Hippocampal formation (tissue), 2 donors: ENCODE data around the gene ABCF2.
A peak's percentile ranks its signal among the peaks of the same experiment; 100 is the strongest.

Experiments
- DNase-seq, 2 donors: peaks; one replicate each; lab custom pipeline; 2025; lab: John Stamatoyannopoulos, UW

The ABCF2 gene

DNA sequence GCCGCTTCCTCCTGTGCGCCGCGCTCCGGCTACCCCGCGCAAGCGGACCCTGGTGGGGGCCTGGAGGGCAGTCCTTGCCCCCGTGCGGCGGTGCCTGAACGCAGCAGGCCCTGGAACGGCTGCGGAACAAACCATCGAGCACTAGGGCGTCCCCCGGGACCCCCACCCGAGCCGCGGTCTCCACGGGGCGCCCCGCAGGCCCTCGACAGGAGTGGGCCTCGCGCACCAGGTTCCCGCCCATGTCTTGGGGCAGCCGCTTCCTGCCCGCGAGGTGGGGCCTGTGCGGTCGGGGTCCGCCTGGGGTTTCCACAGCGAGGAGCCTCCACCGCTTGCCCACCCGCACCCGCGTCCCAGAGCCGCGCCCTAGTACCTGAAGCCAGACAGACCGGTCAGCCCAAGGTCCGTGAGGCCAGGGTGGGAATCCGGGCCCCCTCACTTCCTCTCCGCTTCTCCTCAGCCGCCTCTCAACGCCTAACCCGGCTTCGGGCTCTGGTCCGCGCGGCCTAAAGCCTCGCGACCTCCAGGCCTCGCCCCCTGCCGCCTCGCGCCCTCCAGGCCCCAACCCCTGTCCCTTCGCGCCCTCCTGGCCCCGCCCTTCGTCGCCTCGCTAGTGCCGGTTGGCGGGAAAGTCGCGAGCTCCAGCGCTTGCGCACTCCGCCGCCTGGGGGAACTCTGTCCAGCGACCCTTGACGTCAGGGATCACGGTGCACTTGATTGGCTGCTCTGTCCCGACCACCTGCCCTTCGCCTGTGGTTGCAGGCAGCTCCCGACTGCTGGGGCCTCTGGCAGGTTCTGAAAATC is 52.6 kb downstream of the ABCF2 start:
- no peak for DNase-seq

DNA sequence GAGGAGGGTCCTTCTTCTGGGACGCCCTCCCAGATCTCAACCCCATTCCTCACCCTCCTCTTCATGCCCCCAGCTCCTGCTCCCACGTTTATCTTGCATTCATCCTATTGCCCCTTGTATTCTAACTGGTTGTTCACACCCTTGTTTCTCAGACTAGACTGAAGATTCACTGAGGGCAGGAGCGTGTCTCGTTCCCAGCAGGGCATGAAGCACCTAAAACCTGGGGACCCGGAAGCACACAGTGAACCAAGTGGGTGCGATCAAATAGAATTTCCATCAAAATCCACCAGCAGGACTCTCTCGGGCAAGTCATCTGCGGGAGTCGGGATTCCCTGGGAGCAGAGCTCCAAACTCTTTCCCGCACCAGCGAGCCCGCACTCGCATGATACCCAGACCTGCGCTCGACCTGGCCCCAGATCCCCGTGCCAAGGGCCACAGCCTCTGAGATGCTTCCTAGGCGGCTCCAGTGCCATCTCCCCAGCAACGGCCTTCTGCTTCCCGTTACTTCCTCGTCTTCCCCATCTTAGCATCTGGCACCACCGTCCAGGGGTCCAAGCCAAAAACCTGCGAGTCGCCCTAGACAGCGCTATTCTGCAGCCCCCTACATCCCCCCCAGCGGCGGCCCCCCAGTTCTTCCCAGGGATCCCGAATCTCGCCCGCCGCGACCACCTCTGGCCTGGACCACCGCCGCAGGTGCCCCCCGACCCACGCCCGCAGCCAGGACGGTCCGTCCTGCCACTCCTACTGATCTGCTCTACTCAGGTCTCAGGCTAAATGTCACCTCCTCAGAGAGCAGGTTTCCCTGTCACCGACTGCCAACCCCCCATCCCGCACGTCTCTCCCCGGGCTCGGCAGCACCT is 53.4 kb downstream of the ABCF2 start:
- no peak for DNase-seq

DNA sequence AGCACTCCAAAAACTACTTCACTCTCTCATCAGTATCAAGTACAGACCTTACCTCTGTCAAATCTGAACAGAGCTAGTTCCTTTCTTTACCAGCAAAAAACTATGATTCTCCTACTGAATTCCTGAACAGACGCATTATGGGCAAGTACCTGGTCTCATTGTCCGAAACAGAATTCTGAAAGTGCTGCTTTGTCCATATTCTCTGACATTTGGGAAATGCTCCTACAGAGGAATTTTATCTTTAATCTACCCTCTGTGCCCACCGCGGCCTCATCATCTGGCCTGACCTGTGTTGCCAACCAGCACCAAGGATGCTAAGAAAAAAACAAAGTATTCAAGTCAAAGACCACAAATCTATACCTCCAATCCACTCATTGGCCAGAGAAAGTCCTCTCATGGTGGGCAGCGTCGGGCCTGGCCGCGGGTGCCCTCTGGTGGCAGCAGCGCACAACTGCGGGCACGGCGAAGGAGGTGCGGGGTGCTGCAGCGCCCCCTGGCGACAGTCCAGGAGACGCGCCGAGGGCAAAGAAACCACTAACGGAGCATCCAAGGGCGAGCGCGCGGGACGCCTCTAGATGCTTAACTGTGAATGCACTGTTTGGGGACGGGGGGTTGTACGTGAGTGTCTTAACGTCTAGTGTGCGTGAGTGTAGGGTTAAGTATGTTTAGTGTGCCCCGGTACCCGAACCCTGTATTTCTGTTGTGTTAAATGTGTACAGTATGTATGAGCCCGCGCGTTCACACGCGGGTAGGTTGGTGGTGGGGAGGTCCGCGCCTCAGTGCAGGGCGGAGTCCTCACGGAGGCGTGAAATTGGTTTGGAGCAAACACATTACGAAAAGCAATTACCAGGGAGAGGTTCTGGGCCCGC is 54.5 kb downstream of the ABCF2 start:
- DNase-seq = peak; percentile 65 to 72

DNA sequence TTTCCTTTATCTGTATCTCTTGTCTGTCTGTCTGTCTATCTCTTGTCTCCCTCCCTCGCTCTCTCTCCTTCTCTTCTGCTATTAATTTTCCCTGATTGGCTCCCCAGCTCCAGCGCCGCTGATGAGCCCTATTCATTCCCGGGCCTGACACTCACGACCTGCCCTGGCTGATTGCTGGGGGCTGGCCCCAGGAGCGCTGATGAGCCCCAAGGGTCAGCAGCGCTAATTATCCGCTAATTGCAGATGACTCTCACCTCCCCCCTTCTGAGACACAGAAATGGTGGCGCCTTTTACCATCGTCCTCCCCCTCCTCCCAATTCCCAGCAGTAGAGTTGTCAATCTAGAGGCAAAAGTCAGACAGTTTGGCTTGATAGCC is 58.2 kb downstream of the ABCF2 start:
- DNase-seq = no peak

DNA sequence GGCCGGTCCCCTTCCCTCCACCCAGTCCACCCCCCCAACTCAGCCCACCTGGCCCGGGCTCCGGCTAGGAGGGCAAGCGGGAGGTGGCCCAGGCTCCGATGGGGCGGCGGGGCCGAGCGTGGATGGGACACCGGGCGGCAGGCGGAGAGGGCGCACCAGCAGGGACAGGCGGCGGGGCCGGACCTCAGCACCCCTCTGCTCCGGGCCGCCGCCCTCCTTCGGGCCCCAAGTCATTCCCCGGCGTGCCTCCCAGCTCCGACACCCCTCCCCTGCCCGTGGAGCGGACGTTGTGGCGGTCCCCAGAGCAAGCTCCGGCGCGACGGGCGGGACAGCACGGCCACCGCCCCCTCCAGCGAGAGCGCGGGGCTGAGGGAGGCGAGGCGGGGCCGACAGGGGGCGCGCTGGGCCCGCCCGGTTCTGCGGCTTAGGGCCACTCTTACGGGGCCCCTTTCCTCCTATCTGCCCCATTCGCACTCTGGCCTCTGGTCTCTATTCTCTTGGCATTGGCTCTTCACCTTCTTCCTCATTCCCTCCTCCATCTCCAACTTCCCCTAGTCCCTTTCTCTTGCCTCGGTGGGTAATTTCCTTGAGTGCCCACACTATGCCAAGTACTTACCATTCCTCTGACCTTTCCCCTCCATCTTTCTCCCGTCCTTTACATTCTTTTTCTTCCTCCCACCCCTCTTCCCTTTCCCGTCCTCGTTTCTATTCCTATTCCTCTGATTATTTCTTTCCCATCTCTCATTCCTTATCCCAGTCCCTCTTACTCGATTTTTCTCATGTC is 58.8 kb downstream of the ABCF2 start:
- DNase-seq = no peak

DNA sequence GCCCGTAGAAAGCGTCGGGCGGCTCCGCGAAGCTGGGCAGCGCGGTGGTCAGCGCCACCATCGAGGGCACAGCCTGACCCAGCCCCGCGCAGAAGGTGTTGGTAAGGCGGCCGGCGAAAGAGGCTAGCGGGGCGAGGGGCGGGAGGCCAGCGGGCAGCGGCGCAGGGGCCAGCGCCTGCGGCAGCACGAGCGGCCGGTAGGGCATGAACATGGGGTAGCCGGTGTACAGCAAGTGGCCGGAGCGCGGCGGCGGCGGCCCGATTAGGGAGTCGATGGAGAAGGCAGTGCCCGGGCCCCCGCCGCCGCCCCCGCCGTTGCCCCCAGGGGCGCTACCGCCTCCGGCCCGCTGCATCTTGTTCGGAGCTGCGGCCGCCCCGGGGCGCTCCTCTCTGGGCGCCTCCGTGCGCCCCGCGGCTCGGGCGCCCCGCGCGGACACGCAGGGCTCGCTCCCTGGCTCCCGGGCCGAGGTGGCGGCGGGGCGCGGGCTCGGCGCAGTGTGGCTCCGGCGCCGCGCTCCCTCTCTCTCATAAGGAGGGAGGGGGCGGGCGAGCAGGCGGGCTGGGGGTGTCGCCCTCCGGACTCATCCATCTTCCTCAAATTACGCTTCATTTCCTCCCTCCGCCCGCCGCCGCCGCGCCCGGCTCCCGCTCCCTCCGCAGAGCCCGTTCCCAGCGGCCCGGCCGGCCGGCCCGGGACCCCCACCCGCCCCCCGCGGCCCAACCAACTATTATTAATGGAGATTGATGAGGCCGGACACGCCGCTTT is 59.6 kb downstream of the ABCF2 start, which contains the start of gene GBX1:
TSS of gene GBX1 (minus strand) at position 498 of the 765 bp plus-strand sequence. CDS start at position 352, 146 bp downstream.
- DNase-seq = no peak

DNA sequence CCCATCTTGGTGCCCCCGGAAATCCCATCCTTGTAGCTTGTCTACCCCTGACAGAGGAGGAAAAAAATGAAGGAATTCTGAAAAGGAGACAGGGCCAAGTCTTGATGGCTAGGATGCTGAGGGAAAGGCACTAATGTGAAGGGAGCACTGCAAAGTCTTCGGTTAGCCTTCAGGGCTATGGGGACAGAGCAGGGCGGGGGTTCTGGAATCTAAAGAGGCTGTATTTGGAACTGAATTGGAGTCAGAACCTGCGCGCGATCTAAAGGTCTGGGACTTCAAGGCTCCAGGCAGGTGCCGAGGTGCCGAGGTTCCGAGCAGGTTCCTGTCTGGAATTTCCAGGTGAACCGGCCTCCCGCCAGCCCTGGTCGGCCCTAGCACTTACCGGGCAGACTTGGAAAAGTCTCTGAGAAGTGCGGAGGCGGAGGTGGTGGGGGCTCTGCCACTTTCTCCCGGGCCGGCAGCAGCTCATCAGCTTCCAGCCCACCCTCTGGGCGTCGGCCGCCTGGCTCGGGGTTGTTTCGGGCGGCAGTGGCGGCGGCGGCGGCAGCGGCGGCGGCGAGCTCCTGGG is 60.3 kb downstream of the ABCF2 start:
- DNase-seq = no peak
